Amygdala (tissue), 56 donors: ENCODE measurements around the gene GPRIN1.

ENCODE experiments used
- DNase-seq, 56 donors: peaks; one replicate each; lab custom pipeline; 2025; lab: John Stamatoyannopoulos, UW

The GPRIN1 gene

DNA sequence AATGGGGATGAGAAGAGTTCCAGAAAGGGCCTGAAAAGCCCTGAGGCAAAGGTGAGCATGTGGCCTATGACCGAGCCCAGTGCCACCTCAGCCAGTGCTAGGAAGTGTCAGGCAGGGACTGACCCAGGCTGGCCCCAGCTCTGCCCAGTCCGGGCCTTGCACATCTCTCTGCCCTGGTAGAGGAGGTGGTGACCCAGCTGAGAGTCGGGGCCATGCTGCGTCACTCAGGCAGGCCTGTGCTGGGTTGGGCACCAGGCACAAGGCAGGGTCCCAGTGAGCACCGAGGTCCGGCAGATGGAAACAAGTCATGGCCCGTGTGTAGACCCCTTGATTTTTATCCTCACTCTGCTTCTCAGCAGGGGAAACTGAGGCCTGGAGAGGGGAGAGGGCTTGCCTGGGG is 60.1 kb downstream of the GPRIN1 start:
- DNase-seq, result no peak

DNA sequence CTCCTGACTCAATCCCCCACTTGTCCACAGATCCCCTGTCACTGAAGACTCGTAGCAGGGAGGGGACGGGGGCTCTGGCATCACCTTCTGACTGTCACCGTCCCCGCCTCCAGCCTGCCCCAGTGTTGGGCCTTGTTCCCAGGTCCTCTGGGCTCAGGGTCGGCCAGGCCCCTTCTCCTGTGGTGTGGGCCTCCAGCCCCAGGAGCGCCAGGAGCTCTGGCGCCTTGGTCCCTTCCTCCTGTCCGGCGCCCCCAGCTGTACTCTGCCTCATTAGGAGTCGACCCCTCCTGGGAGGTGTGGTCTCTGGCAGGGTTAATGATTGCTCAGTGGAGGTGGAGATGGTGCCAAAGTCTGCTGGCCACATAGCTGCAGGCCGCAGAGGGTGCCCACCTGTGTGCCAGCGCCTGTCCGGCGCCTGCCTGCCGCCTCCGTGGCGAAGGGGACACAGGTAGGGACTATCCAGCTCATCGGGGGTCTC is 61.0 kb downstream of the GPRIN1 start, which contains the start of gene CDHR2:
Gene CDHR2, plus strand, starts transcription at position 376 of the 478 bp plus-strand sequence. CDS start 16,011 bp downstream, outside the sequence.
- DNase-seq, result no peak

DNA sequence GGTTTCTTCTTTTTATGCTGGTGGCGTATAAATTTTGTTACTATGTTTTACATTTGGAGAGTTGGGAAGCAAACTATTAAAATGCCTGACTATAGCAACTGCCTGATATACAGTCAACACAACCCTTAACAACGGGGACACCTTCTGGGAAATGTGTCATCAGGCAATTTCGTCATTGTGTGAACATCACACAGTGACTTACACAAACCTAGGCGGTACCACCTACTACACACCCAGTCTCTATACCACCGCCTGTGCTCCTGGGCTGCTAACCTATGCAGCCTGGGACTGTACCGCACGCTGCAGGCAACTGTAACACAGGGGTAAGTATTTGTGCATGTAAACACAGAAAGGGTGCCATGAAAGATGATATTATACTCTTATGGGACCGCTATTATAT is 62.2 kb downstream of the GPRIN1 start:
- no peak for DNase-seq
